Right cardiac atrium (tissue), 5 donors: ENCODE measurements around the gene HTN1. TPM values are rescaled to one million over a fixed set of nuclear protein-coding genes. Genes with fewer than 3 reads are reported as not detected.

ENCODE experiments used
- ATAC-seq, 2 donors: fragments of 200-7000 bp; cut with Tn5 transposase; one replicate each; pipeline versions ENCODE4 v1.8.0 to v1.9.1; 2020; ENCODE audit warnings: moderate library complexity in 2 of 2, mild to moderate bottlenecking in 1 of 2
- DNase-seq, 3 donors: peaks; one replicate each; pipeline ENCODE4 v3.0.0-alpha.2; 2020
- H3K27ac ChIP-seq: one replicate; pipeline ENCODE4 v1.5.1; 2013; ENCODE audit warnings: mild to moderate bottlenecking, low read length, control low read depth, moderate library complexity
- H3K27me3 ChIP-seq: one replicate; pipeline ENCODE4 v1.6.1; 2013; ENCODE audit not compliant: control insufficient read depth, insufficient read depth
- H3K4me1 ChIP-seq: one replicate; pipeline ENCODE4 v1.6.1; 2013; ENCODE audit warnings: low read length; ENCODE audit not compliant: control insufficient read depth, insufficient read depth
- H3K4me3 ChIP-seq: one replicate; pipeline ENCODE4 v1.5.1; 2013; ENCODE audit warnings: low read length, control low read depth
- H3K9me3 ChIP-seq: one replicate; pipeline ENCODE4 v1.6.1; 2013; ENCODE audit warnings: low read length; ENCODE audit not compliant: control insufficient read depth
- WGBS: extraction: QIAGEN DNeasy Blood & Tissue Kit; methylation state at CpG from one replicate; pipeline ENCODE4 v1.1.7; 2013; 5-methylcytosine and 5-hydroxymethylcytosine counted together
- intact Hi-C, 4 donors: fragments of 100-400 bp; cut with DNase I; formaldehyde crosslinking; loops; one replicate each; pipeline versions ENCODE4 v1.11.0 to v1.14.0; 2022 to 2023
- polyA plus RNA-seq: library from polyadenylated mRNA; stranded (reverse); fragments of 200-250 nt; gene quantifications from one replicate; pipeline ENCODE4 v1.2.3, GENCODE V29; 2013
- total RNA-seq, 4 donors: library from RNA; stranded (reverse); fragmentation: NEBNext Ultra II Directional; extraction: Animal tissue kit (Norgen Biotek cat#: 25700); gene quantifications; one replicate each; pipeline ENCODE4 v1.2.1, GENCODE V29; 2021
- donor health status: healthy with polysubstance abuse.
- donor health status: DM: no; HTN: yes; CAD: no.
- donor health status: DM: no; HTN: no; CAD: no.
- donor health status: DM: no; HTN: yes; CAD: no; lungs with severe emphysema.
- donor health status: DM: yes; HTN: yes; CAD: no.

Gene HTN1
- total and polyA plus RNA-seq, 5 donors, result not detected

GRCh38 chr4:70057651-70058050 lies 7.4 kb downstream of the HTN1 start:
- H3K4me1 ChIP-seq, result no peaks in the 10 kb centered on the region
- no peaks in the 10 kb centered on the region for H3K27me3 ChIP-seq
- DNase-seq (no peak), ATAC-seq (no peak)
- WGBS, result 80% methylated on average over 1 of the region's 1 CpG
- no peak overlapping the region for H3K27ac ChIP-seq
- H3K4me3 ChIP-seq, result no peak overlapping the region
- intact Hi-C loops, result no loop called here
- no peaks in the 10 kb centered on the region for H3K9me3 ChIP-seq

GRCh38 chr4:70059149-70059548 lies 8.9 kb downstream of the HTN1 start:
- Histone ChIP-seq H3K9me3 (no peaks in the 10 kb centered on the region), H3K27me3 (no peaks in the 10 kb centered on the region), H3K27ac (no peak overlapping the region), H3K4me1 (no peaks in the 10 kb centered on the region), H3K4me3 (no peak overlapping the region)
- no peak for ATAC-seq
- intact Hi-C loops, result no loop called here
- DNase-seq, result no peak

DNA sequence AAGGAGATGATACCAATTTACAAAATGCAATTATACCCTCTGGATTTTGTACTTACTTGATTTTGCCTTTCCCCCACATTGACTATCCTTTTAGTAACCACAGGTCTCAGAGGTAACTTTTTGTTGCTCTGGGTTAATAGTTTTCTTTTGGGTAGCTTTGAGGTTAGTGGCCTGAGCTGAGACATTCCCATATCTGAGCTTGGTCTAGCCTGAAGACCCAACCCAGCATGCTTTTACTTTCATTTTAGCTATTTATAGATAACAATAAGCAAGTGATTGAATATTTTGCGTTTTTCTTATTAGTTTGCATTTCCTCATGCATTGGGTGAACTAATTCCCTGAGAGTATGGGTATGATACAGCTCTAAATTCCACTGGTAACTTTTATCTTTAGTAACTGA lies 11.8 kb downstream of the HTN1 start:
- intact Hi-C loops, result no loop called here
- no peaks in the 10 kb centered on the region for H3K27me3 ChIP-seq
- H3K9me3 ChIP-seq, result no peaks in the 10 kb centered on the region
- 67% methylated on average over 1 of the region's 1 CpG for WGBS
- H3K4me1 ChIP-seq, result no peaks in the 10 kb centered on the region
- no peak overlapping the region for H3K4me3 ChIP-seq
- no peak overlapping the region for H3K27ac ChIP-seq
- ATAC-seq, result no peak
- no peak for DNase-seq

- no peak overlapping the region for H3K27ac ChIP-seq
- no peak overlapping the region for H3K4me3 ChIP-seq
- no peaks in the 10 kb centered on the region for H3K4me1 ChIP-seq
- WGBS, result 80% methylated on average over 1 of the region's 1 CpG
- no peaks in the 10 kb centered on the region for H3K27me3 ChIP-seq
- H3K9me3 ChIP-seq, result no peaks in the 10 kb centered on the region
- ATAC-seq, result no peak
- DNase-seq, result no peak
- intact Hi-C loops, result no loop called here
Observed at GRCh38 chr4:70080205-70080604, 30.0 kb downstream of the HTN1 start.

DNA sequence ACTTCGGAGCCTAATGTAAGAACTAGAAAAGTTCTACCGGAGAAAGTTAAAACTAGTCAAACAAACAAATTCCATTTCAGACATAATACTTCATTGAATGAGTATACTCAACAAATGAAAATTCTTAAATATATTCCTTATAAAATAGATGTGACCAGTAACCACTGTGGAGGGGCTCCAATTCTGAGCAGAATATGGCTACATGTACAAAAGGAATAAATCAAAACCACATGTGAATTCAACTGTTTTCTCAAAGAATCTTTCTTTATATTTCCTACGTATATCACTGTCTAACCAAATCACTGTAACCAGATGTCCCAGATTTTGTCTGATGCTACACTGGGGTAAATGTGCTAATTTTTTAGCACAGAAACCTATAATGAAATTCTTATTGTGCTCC lies 49.0 kb downstream of the HTN1 start:
- intact Hi-C loops, result no loop called here
- DNase-seq (no peak), ATAC-seq (no peak)
- Histone ChIP-seq H3K9me3 (no peaks in the 10 kb centered on the region), H3K27ac (no peak overlapping the region), H3K27me3 (no peaks in the 10 kb centered on the region), H3K4me1 (no peaks in the 10 kb centered on the region), H3K4me3 (no peak overlapping the region)
- 89% methylated on average over 3 of the region's 3 CpGs for WGBS

Other genes with a start within 250 kb of the HTN1 start
- gene SULT1E1, start 190.3 kb upstream of the HTN1 start, total RNA-seq, result not detected
- gene SULT1E1, start 190.3 kb upstream of the HTN1 start, polyA plus RNA-seq, result 0.11 TPM
- not detected for gene CSN1S1, start 119.4 kb upstream of the HTN1 start, total RNA-seq
- gene CSN1S1, start 119.4 kb upstream of the HTN1 start, polyA plus RNA-seq, result not detected
- not detected for gene CSN2, start 84.7 kb upstream of the HTN1 start, total RNA-seq
- not detected for gene CSN2, start 84.7 kb upstream of the HTN1 start, polyA plus RNA-seq
- not detected for gene STATH, start 54.5 kb upstream of the HTN1 start, total RNA-seq
- not detected for gene STATH, start 54.5 kb upstream of the HTN1 start, polyA plus RNA-seq
- not detected for gene HTN3, start 22.0 kb upstream of the HTN1 start, total RNA-seq
- gene HTN3, start 22.0 kb upstream of the HTN1 start, polyA plus RNA-seq, result not detected
- not detected for gene PRR27, start 103.8 kb downstream of the HTN1 start, total RNA-seq
- not detected for gene PRR27, start 103.8 kb downstream of the HTN1 start, polyA plus RNA-seq
- not detected for gene ODAM, start 145.3 kb downstream of the HTN1 start, total RNA-seq
- not detected for gene ODAM, start 145.3 kb downstream of the HTN1 start, polyA plus RNA-seq
- gene FDCSP, start 175.7 kb downstream of the HTN1 start, total RNA-seq, result not detected
- not detected for gene FDCSP, start 175.7 kb downstream of the HTN1 start, polyA plus RNA-seq
- gene CSN3, start 192.2 kb downstream of the HTN1 start, total RNA-seq, result not detected
- gene CSN3, start 192.2 kb downstream of the HTN1 start, polyA plus RNA-seq, result not detected